VCaP (cell line): Measurements from ENCODE around the gene DENND1A.

Experiments
- H3K27ac ChIP-seq: fragments of 450-650 bp; 2 replicates; pipeline ENCODE4 v1.5.1; 2017
- CTCF ChIP-seq: fragments of 450-650 bp; conservative IDR thresholded peaks from 2 replicates; pipeline ENCODE4 v1.5.1; 2017; ENCODE audit warnings: mild to moderate bottlenecking, moderate library complexity

DENND1A gene

GRCh38 chr9:123756484-123757106, 173.3 kb downstream of the DENND1A start:
- TF ChIP-seq CTCF, result no peak
- H3K27ac ChIP-seq, result no peak overlapping the region

- H3K27ac ChIP-seq, result no peak overlapping the region
- no peak for TF ChIP-seq CTCF
These were observed 176.2 kb downstream of the DENND1A start for GRCh38 chr9:123753669-123754258.

DNA sequence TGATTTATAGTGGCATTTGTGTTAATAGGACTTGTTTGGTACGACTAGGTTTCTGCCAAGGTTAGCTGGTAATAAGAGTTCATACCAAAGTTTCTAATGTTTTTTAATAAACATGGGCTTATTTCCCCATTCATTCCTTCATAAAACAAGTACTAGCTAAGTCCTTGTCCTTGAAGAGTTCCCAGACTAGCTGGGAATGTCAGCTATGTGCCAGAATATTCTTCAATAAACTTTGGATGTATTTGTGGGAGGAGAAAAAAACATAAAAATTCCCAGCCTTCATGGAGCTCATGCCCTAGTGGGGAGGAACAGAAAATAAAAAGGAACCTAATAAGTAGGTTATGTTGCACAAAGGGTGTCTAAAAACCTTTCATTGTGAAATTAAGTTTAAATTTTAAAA, 176.9 kb downstream of the DENND1A start:
- no peak overlapping the region for H3K27ac ChIP-seq
- no peak for TF ChIP-seq CTCF

DNA sequence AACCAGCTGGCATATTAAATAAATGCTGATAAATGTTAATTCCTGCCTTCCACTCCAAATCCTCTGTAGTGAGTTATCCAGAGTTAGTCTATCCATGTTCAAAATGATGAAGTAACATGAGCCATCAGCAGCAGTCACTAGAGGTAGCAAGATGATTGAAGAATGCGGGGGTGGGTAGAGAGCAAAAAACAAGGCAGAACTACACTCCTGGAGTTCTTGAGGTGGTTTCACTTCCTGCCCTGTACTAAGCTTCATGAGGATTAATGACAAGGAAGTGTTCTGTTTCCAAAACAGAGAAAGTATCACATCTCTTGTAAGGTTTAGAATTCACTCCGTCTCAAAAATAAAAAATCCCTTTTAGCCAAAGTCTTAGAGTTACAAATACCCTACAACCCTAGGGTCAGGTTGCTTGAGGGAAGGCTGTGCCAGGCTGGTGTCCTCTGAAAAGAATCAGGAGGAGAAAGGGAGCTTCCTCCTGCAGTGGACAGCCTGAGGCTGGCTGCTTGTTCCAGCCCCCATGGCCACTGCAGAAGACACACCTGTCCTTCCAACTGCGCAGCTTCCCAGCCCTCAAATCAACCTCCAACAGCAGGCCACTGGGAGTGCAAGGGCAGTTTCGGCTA, 180.2 kb downstream of the DENND1A start:
- no peak for TF ChIP-seq CTCF
- no peak overlapping the region for H3K27ac ChIP-seq

DNA sequence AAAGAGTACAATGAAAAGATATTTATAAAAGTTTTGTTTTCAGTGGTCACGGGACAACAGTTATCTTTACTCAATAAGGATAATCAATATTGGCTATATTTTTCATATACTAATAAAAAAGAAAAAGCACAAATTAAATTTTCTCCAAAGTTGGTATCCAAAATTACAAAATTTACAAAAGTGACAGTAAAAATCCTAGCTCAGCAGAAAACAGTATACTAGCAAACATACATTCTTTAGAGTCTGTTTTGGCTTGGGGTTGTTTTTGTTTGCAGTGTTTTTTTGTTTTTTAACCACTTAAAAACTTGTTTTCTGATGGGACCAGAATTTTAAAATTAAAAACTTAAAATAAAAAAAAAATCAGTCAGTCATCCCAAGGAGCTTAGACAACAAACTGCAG, 183.2 kb downstream of the DENND1A start:
- no peak for TF ChIP-seq CTCF

GRCh38 chr9:123745933-123746332, 184.0 kb downstream of the DENND1A start:
- no peak for TF ChIP-seq CTCF
- no peak overlapping the region for H3K27ac ChIP-seq

More for the DNA sequence above, 183.2 kb downstream of the DENND1A start:
- no peak overlapping the region for H3K27ac ChIP-seq

- no peak overlapping the region for H3K27ac ChIP-seq
- no peak for TF ChIP-seq CTCF
These were observed 184.5 kb downstream of the DENND1A start for GRCh38 chr9:123745451-123745850.
